OCI-LY1 (cell line): ENCODE results near the gene EIPR1.

Experiments used
- H2AFZ ChIP-seq: fragments of 200-600 bp; sonication (generic), shearing (Covaris generic); 2 replicates; pipeline ENCODE4 v1.6.0; 2014; ENCODE audit warnings: antibody characterized with exemption, mild to moderate bottlenecking, low read length
- H3F3A ChIP-seq: fragments of 200-600 bp; sonication (generic), shearing (Covaris generic); 2 replicates; pipeline ENCODE4 v1.6.0; 2014; ENCODE audit warnings: mild to moderate bottlenecking, antibody characterized with exemption, low read length, moderate library complexity; ENCODE audit not compliant: insufficient read depth
- H3K27ac ChIP-seq: fragments of 200-600 bp; sonication (generic); 2 replicates; pipeline ENCODE4 v1.5.1; 2014; ENCODE audit warnings: low read length, mixed run types, mild to moderate bottlenecking, low read depth; ENCODE audit not compliant: poor library complexity, severe bottlenecking
- H3K27me3 ChIP-seq: fragments of 200-600 bp; sonication (generic); 2 replicates; pipeline ENCODE4 v1.6.0; 2014; ENCODE audit warnings: antibody characterized with exemption, mild to moderate bottlenecking, low read length, moderate library complexity; ENCODE audit not compliant: insufficient read depth
- H3K36me3 ChIP-seq: fragments of 200-600 bp; sonication (generic); 2 replicates; pipeline ENCODE4 v1.6.1; 2014; ENCODE audit warnings: mild to moderate bottlenecking, antibody characterized with exemption, low read length, moderate library complexity, mixed read lengths; ENCODE audit not compliant: insufficient read depth
- H3K4me1 ChIP-seq: fragments of 200-600 bp; sonication (generic); 2 replicates; pipeline ENCODE4 v1.5.1; 2014; ENCODE audit warnings: mild to moderate bottlenecking, low read length, moderate library complexity; ENCODE audit not compliant: insufficient read depth, severe bottlenecking
- H3K4me2 ChIP-seq: fragments of 200-600 bp; sonication (generic), shearing (Covaris generic); 2 replicates; pipeline ENCODE4 v1.6.1; 2014; ENCODE audit warnings: low read length
- H3K4me3 ChIP-seq: fragments of 200-600 bp; sonication (generic); 2 replicates; pipeline ENCODE4 v1.5.1; 2014; ENCODE audit warnings: low read length, low read depth, mild to moderate bottlenecking, mixed read lengths; ENCODE audit not compliant: poor library complexity, severe bottlenecking
- H3K79me2 ChIP-seq: fragments of 200-600 bp; shearing (Covaris generic); 2 replicates; pipeline ENCODE4 v1.6.1; 2016; ENCODE audit warnings: mixed run types, low read length, mixed read lengths; ENCODE audit not compliant: insufficient read depth
- H3K9ac ChIP-seq: fragments of 200-600 bp; sonication (generic), shearing (Covaris generic); 2 replicates; pipeline ENCODE4 v1.6.1; 2014; ENCODE audit warnings: mild to moderate bottlenecking, low read length, mixed read lengths
- H3K9me2 ChIP-seq: fragments of 200-600 bp; sonication (generic), shearing (Covaris generic); 2 replicates; pipeline ENCODE4 v1.6.1; 2014; ENCODE audit warnings: low read depth, mild to moderate bottlenecking, low read length, mixed read lengths
- H3K9me3 ChIP-seq: fragments of 200-600 bp; shearing (Covaris generic); 2 replicates; pipeline ENCODE4 v1.6.1; 2014; ENCODE audit warnings: low read length, mixed read lengths
- H4K20me1 ChIP-seq: fragments of 200-600 bp; sonication (generic), shearing (Covaris generic); 2 replicates; pipeline ENCODE4 v1.6.0; 2016; ENCODE audit warnings: mild to moderate bottlenecking, low read length; ENCODE audit not compliant: insufficient read depth
- CTCF ChIP-seq: fragments of 200-600 bp; sonication (generic), shearing (Covaris generic); IDR thresholded peaks from 2 replicates; pipeline ENCODE4 v1.5.1; 2017; ENCODE audit warnings: mild to moderate bottlenecking, antibody characterized with exemption, low read length, moderate library complexity, mixed read lengths
- EZH2 ChIP-seq: fragments of 200-600 bp; sonication (generic), shearing (Covaris generic); IDR thresholded peaks from 2 replicates; pipeline ENCODE4 v1.8.0; 2017; ENCODE audit warnings: borderline replicate concordance, mixed run types, mild to moderate bottlenecking, antibody characterized with exemption, low read length, moderate library complexity, mixed read lengths

The EIPR1 gene

DNA sequence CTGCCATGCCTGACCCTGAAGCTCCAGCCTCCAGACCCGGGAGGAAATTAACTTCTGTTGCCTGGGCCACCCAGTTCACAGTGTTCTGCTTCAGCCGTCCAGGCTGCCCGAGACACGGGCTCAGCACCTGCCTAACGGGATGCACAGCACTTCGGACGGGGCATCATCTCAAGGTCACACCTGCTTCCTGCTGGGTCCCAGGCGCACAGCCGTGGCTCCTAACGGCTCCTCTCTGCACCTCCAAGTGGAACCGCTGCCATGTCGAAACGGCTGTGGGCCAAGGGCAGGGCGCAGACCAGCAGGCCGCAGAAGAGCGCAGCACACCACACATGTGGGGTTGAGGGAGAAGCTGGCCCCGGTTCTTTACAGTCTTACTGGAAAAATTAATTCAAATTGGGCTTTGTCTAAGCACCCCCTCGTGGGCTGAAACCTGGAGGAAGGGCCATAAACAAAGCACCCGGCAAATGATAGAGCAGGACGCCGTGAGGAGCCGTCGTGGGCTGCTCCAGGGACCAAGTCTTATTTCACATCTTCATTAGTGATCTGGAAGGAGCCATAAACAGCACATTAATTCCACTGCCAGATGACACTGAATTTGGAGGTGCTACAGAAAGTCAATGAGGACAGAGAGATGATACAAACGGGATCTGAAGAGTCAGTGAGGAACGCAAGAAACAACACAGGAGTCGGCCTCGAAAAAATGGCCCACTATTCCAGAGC is 59.6 kb downstream of the EIPR1 start:
- TF ChIP-seq CTCF (no peak), EZH2 (no peak)
- H3K27ac ChIP-seq = no peak overlapping the region
- H3K4me3 ChIP-seq = no peak overlapping the region
- H3F3A ChIP-seq = no peaks in the 10 kb centered on the region
- H3K27me3 ChIP-seq = no peaks in the 10 kb centered on the region
- H3K4me1 ChIP-seq = no peaks in the 10 kb centered on the region
- H3K36me3 ChIP-seq = peaks cover 30% of the 10 kb centered on the region
- H3K9ac ChIP-seq = no peak overlapping the region
- H2AFZ ChIP-seq = no peak overlapping the region
- no peak overlapping the region for H3K4me2 ChIP-seq
- no peaks in the 10 kb centered on the region for H3K79me2 ChIP-seq
- H3K9me2 ChIP-seq = no peaks in the 10 kb centered on the region
- no peaks in the 10 kb centered on the region for H4K20me1 ChIP-seq
- H3K9me3 ChIP-seq = 0 out of 2 replicates have a peak, but pooled peaks cover 6% of the 10 kb centered on the region

GRCh38 chr2:3317277-3317685 is 60.3 kb downstream of the EIPR1 start:
- no peaks in the 10 kb centered on the region for H3K4me1 ChIP-seq
- H3K27ac ChIP-seq = no peak overlapping the region
- H3K36me3 ChIP-seq = peaks cover 30% of the 10 kb centered on the region
- no peaks in the 10 kb centered on the region for H3K9me2 ChIP-seq
- no peak overlapping the region for H2AFZ ChIP-seq
- 0 out of 2 replicates have a peak, but pooled peaks cover 6% of the 10 kb centered on the region for H3K9me3 ChIP-seq
- H4K20me1 ChIP-seq = no peaks in the 10 kb centered on the region
- H3K4me3 ChIP-seq = no peak overlapping the region
- TF ChIP-seq EZH2 (no peak), CTCF (no peak)
- no peak overlapping the region for H3K9ac ChIP-seq
- no peaks in the 10 kb centered on the region for H3F3A ChIP-seq
- no peak overlapping the region for H3K4me2 ChIP-seq
- H3K27me3 ChIP-seq = no peaks in the 10 kb centered on the region
- no peaks in the 10 kb centered on the region for H3K79me2 ChIP-seq

DNA sequence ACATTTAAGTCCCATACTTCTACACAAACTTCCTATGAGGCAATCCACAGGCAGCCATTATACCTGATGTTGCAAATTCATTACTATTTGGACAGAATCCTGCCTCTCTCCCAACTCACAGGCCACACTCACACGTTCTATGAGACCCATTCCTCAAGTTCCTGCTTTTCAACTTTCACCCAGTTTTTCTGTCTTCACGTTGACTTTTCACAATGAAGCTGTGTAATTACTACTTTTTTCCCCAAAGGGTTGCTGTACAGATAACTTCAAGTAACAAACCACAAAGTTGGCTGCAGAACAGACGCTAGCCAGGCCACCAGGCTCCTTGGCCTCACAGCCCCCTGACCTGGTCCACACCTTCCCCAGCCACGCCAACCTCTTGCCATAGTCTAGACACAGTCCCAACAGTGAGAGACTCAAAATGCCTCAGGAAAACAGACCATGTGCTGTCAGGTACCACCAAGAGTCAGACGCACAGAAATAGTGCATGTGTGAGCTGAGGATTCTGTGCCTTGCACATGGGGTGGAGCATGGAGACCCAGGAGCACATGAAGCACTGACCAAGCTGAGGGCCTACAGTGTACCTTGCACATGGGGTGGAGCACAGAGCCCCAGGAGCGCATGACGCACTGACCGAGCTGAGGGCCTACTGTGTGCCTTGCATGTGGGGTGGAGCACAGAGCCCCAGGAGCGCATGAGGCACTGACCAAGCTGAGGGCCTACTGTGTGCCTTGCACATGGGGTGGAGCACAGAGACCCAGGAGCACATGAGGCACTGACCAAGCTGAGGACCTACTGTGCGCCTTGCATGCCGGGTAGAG is 61.0 kb downstream of the EIPR1 start:
- Histone ChIP-seq H3K4me1 (no peaks in the 10 kb centered on the region), H4K20me1 (no peaks in the 10 kb centered on the region), H3K9ac (no peak overlapping the region), H3K4me2 (no peak overlapping the region), H2AFZ (no peak overlapping the region), H3K9me3 (0 out of 2 replicates have a peak, but pooled peaks cover 6% of the 10 kb centered on the region), H3K27me3 (no peaks in the 10 kb centered on the region), H3F3A (no peaks in the 10 kb centered on the region), H3K79me2 (no peaks in the 10 kb centered on the region), H3K36me3 (peaks cover 25% of the 10 kb centered on the region), H3K9me2 (no peaks in the 10 kb centered on the region), H3K4me3 (no peak overlapping the region), H3K27ac (no peak overlapping the region)
- TF ChIP-seq CTCF (no peak), EZH2 (no peak)
